NCI-H1930 (cell line): ENCODE measurements around the gene STK11.

Source experiments
- DNase-seq, 2 experiments: peaks; one replicate each; lab custom pipeline; 2025; lab: John Stamatoyannopoulos, UW

Gene STK11

GRCh38 chr19:1262623-1263123 lies 57.1 kb downstream of the STK11 start:
- DNase-seq = no peak

- DNase-seq = no peak
Observed at GRCh38 chr19:1263188-1263587, 57.6 kb downstream of the STK11 start.

GRCh38 chr19:1264801-1265614 lies 59.4 kb downstream of the STK11 start:
- DNase-seq = no peak

- DNase-seq = no peak
Observed at GRCh38 chr19:1265615-1266128, 60.1 kb downstream of the STK11 start.

GRCh38 chr19:1266129-1266915 lies 60.7 kb downstream of the STK11 start:
- DNase-seq = peak; percentile 75 to 80

- peak; percentile 34 to 63 for DNase-seq
Observed at GRCh38 chr19:1266916-1267476, 61.4 kb downstream of the STK11 start.

GRCh38 chr19:1267477-1268225 lies 62.1 kb downstream of the STK11 start:
- no peak for DNase-seq

- no peak for DNase-seq
Observed at GRCh38 chr19:1268226-1269064, 62.9 kb downstream of the STK11 start.

GRCh38 chr19:1269065-1269477 lies 63.5 kb downstream of the STK11 start, which contains the start of gene CIRBP:
Gene CIRBP (plus strand): TSS chr19:1269332. CDS start chr19:1270934, 1,602 bp downstream.
- DNase-seq = peak; percentile 90 to 93

GRCh38 chr19:1269478-1270212 lies 64.1 kb downstream of the STK11 start:
- peak; percentile 76 to 84 for DNase-seq

- DNase-seq = no peak
Observed at GRCh38 chr19:1270213-1270853, 64.8 kb downstream of the STK11 start.

- DNase-seq = no peak
Observed at GRCh38 chr19:1270854-1271527, 65.4 kb downstream of the STK11 start.

- DNase-seq = no peak
Observed at GRCh38 chr19:1271528-1272422, 66.2 kb downstream of the STK11 start.

GRCh38 chr19:1272423-1273262 lies 67.1 kb downstream of the STK11 start:
- no peak for DNase-seq

GRCh38 chr19:1273263-1274041 lies 67.9 kb downstream of the STK11 start:
- DNase-seq = no peak
